GM20431 (cell line): ENCODE measurements around the gene TNS1.

Experiments
- in situ Hi-C: fragments of 300-500 bp; cut with MseI, MboI; formaldehyde crosslinking; loops from one replicate; pipeline ENCODE4 v1.15.0; 2020; ENCODE audit warnings: low sequenced_read_pairs; ENCODE audit not compliant: unreplicated experiment

TNS1 gene

DNA sequence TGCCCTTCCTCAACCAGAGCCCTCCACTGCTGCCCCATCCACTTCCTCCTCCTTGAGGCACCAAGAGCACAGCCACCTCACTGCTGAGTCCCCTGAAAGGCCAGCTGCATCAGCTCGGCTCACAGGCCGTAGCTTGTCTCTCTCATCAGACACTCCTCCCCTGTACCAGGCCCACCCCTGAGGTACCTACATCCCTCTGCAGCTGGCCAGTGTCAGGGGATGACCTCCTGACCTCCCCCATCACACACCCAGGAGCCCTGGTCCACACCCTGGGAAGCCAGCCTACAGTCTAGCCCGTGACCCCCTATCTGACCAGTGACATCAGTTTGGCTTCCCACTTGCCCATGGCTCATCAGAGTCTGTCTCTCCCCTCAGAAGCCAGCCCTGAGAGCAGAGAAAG, 205.6 kb downstream of the TNS1 start:
- in situ Hi-C loops: loop anchor here (25.0 kb wide), 1 partner anchor 215 kb away; the partner anchor contains the start of gene TNS1

DNA sequence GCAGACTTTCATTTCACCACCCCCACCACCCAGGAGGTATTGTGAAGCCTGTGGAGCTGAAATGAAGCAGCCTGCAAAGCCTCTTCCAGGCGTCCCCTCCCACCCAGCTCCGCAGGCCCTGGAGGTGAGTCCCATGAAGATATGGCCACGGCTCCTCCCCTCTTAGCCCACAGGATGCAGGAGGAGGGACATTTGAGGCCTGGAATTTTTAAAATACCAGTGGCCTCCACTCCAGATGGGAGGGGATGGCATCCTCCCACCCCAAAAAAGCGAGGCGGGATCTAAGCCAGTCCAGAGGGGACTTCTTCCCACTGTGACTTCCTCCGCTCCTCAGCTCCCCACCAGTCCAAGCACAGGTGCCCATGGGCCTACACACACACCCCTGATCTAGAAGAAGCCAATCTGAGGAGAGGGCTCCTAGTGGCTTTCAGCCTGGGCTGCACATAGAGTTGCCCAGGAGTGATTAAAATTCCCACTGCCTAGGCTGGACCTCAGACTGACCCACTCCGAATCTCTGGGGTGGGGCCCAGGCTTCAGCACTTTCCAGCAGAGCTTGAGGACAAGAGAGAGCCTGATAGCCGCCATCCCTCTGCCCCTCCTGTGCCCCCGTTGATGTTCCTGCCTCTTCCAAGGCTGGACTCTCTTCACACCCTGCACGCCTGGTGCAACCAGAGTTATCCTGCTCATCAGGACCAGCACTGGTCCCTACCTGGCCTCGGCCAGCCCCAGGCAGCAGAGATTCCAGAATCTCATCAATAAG, 206.9 kb downstream of the TNS1 start:
- in situ Hi-C loops: loop anchor here (25.0 kb wide), 1 partner anchor 216 kb away; the partner anchor contains the start of gene TNS1

DNA sequence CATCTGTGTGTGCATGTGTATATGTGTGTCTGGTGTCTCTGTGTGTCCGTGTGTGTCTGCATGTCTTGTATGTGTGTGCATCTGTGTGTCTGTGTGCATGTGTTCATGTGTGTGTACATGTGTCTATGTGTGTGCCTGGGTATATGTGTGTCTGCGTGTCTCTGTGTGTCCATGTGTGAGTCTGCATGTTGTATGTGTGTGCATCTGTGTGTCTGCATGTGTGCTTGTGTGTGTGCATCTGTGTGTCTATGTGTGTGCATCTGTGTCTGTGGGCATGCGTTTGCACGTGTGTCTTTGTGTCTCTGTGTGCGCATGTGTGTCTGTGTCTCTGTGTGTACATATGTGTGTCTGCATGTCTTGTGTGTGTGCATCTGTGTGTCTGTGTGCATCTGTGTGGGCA, 207.7 kb downstream of the TNS1 start:
- in situ Hi-C loops: loop anchor here (25.0 kb wide), 1 partner anchor 217 kb away; the partner anchor contains the start of gene TNS1

DNA sequence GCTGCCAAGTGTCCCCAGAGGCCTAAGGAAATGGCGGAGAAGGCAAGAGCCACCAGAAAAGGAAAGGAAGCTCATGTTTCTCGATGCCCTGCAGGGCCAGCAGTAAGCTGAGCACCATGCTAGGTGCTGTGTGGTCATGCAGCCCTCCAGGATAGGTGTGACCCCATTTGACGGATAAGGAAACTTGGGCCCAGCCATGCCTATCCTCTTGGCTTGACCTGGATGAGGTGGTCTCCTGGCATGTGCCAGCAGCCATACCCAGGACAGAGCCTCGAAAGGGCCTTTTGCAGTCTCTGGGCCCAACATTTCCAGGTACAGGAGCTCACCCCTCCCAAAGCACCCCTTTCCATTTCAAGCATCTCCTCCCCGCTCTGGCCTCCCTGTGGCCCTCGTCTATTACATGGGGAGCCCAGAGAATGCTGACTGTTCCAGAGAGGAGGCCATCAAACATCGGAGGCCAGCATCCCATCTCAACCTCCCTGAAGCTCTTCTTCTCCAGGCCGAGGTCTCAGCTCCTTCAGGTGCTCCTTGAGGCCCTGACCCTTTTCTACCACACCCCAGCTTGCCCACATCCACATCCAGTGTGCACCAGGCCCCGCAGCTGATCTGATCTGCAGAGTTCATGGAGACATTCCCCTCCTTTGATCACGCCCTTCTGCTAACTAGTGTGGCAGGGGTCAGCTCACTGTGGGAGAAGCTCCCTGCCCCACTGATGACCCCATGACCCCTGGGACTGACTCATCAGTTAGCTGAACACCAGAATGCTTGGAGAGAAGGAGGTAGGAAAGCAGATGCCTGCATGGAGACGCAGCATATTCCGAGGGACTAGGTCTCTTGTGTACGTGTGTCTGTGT, 208.4 kb downstream of the TNS1 start:
- in situ Hi-C loops: loop anchor here (25.0 kb wide), 1 partner anchor 218 kb away; the partner anchor contains the start of gene TNS1

DNA sequence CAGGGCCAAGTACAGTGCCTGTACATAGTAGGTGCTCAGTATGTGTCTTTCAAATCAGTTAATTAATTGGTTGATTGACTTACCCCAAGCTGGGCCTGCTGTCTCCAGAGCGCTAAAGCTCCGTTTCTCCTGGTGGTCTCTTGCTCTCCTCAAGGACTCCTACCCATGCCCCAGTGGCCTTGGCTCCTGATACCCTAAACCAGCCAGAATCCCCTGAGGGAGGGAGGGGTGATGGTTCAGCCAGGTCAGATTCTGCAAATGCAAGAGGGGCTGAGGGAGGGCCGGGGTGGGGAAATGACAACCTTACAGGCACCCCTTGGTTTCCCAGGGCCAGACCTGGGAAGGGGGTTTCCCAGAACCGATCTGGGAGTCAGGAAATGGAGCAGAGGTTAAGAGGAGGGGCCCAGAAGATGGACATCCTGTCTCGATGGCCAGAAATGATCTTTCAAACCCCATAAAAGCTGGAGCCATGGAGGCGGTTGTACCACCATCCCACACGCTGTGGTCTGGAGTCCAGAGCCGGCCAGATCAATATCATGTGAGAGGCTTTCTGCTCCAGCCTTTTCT, 209.1 kb downstream of the TNS1 start:
- in situ Hi-C loops: loop anchor here (25.0 kb wide), 1 partner anchor 219 kb away; the partner anchor contains the start of gene TNS1

DNA sequence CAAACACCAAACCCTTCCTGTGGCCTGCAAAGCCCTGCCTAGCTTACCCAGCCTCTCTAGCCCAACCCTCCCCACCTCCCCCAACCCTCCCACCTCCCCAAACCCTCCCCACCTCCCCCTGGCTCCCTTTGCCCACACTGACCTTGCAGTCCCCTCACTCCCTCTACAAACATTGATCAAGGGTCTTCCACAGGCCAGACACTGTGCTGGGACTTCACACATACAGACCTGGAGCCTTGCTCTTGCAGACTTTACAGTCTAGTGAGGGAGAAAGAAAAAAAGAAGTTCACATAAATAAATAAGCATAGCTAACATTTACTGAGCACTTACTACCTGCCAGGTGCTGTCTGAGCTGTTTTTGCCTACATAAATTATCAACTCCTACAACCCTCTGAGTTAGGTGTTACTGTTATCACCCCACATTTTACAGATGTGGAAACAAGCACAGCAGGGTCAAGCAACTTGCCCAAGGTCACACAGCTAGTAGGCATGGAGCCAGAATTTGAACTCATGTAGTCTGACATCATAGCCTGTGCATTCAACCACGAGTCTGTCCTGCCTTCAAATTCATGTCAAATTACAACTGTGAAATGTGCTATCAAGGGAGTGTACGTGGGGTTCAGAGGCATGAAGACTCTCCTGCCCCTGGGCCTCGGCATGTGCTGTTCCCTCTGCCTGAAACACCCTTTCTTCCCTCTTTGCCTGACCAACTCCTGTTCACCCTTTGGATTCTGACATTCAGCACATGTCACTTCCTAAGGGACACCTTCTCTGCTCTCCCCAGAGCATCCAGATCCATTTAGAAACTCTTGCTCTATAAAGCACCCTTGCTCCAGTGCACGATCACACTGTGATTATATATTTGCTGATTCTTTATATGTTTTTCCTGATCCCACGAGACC, 209.9 kb downstream of the TNS1 start:
- in situ Hi-C loops: loop anchor here (25.0 kb wide), 1 partner anchor 219 kb away; the partner anchor contains the start of gene TNS1

DNA sequence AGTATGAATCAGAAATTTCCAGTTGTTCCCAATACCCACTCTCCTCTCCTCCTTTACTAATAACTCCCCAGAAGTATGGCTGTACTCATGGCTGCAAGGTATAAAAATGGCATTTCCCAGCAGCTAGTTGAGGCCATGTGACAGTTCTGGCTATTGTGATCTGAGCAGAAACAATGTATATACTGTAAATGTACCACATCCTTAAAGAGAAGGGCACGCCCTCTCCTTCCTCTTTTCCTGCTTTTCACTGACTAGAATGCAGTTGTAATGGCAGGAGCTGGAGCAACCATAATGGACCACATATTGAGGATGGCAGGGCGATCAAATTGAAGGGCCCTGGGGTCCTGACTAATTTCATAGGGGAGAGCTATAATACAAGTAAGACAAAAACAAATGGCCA, 211.2 kb downstream of the TNS1 start:
- in situ Hi-C loops: loop anchor here (25.0 kb wide), 1 partner anchor 221 kb away; the partner anchor contains the start of gene TNS1

DNA sequence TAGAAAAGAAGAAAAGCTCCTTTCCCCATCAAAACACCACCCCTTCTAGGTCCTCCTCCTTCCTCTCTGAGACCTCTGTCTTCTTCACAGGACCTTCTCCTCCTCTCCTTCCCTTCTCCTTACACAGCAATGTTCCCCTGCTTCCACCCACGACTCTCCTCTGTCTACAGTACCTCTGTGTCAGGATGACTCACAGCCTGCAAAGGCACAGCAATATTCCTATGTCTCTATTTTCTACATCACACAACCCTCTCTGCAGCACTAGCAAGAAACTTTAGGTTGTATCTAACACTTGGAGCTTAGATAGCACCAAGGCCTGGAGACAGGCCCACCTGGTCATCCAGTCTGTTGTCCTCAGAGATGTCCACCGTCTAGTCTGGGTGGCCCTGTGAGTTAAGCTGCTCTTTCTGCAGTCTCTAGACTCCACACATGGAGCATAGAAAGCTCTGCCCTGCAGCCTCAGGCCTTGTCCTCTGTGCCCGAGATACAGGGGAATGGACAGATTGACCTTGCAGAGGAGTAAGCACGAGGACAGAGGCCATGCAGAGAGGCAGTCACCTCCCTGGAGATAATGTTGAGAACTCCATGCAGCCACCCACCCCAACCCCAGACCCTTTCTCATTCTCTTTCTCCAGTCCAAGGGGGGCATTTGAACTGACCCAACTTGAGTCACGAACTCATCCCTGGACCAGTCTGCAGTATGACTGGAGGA, 212.0 kb downstream of the TNS1 start:
- in situ Hi-C loops: loop anchor here (25.0 kb wide), 1 partner anchor 221 kb away; the partner anchor contains the start of gene TNS1

DNA sequence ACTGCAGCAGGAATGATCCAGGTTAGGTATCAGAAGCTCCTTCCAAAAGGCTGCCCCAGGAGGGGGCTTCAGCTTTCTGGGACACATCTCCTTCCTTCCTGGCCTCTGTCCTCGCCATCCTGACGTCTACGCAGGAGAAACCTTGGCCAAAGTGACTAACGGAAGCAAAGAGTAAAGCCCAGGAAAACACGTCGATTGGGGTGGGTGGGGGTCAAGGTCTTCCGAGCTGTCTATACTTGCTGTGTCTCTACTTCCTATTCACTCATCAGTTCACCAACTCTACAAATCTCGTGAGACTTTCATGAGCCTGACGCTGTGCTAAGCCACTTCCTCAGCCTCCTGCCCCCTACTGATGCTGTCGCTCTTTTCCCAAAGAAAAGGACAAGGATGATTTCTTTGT, 212.6 kb downstream of the TNS1 start:
- in situ Hi-C loops: loop anchor here (25.0 kb wide), 1 partner anchor 222 kb away; the partner anchor contains the start of gene TNS1

DNA sequence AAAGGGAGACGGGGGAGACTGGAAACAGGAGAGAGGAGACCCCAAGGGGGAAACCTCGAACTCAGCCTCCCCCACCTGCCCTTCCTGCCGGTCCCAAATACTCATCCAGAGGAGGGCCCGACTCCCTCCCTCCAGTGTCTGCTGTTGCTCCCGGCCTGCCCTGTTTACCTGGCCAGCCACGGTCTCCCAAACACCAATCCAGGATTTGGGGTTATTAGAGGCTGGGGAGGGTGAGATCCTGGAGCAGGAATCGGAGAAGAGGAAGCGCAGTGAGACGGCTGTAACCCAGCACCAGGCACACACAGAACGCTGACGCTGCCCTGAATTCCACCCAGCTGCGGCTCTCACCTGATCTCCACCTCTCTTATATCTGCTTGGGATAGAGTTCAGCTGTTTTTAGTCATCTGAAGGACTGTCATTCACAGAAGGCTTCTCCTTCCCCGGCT, 213.0 kb downstream of the TNS1 start:
- in situ Hi-C loops: loop anchor here (25.0 kb wide), 1 partner anchor 223 kb away; the partner anchor contains the start of gene TNS1

DNA sequence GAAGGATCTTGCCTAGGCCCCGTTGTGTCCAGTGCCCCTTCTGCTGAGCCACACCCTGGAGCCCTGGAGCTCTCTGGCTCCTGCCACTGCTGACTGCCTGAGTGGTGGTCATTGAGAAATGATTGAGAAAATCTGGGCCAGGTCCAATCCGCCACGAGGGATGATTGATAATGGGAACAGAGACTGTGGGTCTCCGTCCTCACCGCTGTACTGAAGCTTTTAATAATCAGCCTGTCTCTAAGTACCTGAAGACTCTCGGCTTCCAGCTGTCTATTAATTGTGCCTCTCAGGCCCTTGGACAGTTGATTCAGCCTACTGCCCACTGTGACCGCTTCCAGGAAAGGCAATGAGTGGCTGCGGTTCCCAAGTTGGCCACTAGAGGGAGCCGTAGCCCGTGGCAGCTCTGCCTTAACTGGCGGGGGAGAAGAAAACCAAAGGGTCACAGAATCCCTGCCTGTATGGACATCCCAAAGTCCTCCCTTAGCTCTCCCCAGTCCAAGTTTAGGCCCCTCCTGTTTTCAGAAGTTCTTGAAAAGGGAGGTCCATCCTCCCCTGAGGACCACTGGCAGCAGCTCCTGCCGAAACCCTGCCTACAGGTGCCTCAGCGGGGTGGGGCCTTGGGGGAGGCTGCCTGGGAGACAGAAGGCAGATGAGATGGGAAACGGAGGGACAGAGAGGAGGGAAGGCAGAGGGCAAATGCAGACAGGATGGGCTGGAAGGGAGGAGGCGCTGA, 213.6 kb downstream of the TNS1 start:
- in situ Hi-C loops: loop anchor here (25.0 kb wide), 1 partner anchor 223 kb away; the partner anchor contains the start of gene TNS1

DNA sequence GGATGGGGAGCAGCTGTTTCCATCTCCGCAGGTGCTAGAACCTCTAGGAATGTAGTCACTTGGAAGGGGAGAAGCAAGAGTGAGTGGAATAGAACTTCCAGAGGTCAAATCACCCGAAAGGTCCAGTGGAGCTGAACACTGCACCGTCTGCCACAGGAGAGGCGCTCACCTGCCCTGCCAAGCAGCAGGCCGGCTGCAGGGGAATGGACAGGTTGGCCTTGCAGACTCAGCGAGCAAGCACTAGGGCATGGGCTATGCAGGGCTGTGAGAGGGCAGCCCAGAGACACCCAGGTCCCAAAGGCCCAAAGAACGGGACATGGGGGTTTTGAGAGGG, 214.2 kb downstream of the TNS1 start:
- in situ Hi-C loops: loop anchor here (25.0 kb wide), 1 partner anchor 224 kb away; the partner anchor contains the start of gene TNS1

DNA sequence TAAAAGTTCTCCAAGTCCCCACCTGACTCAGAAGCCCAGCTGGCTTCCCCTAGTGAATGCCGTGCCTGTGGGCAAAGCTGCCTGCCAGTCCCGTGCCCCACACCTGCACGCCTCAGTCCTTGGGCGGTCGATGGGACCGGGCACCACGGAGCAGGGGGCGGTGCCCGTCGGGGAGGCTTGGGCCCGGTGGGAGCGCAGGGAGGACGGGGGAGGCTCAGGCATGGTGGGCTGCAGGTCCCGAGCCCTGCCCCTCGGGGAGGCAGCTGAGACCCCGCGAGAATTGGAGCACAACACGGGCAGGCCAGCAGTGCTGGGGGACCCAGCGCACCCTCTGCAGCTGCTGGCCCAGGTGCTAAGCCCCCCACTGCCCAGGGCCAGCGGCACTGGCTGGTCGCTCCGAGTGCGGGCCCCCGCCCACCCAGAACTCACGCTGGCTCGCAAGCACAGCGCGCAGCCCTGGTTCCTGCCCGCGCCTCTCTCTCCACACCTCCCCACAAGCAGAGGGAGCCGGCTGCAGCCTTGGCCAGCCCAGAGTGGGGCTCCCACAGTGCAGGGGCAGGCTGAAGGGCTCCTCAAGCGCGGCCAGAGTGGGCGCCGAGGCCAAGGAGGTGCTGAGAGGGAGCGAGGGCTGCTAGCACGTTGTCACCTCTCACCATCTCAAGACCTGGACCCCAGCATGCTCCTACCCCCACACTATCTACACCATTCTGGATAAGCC, 215.5 kb downstream of the TNS1 start:
- in situ Hi-C loops: loop anchor here (25.0 kb wide), 1 partner anchor 225 kb away; the partner anchor contains the start of gene TNS1

DNA sequence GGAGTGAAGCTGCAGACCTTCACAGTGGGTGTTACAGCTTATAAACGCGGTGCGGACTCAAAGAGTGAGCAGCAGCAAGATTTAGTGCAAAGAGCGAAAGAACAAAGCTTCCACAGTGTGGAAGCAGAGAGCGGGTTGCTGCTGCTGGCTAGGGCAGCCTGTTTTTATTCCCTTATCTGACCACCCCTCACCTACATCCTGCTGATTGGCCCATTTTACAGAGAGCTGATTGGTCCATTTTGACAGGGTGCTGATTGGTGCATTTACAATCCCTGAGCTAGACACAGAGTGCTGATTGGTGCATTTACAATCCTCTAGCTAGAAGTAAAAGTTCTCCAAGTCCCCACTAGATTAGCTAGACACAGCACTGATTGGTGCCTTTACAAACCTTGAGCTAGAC, 216.2 kb downstream of the TNS1 start:
- in situ Hi-C loops: loop anchor here (25.0 kb wide), 1 partner anchor 226 kb away; the partner anchor contains the start of gene TNS1

DNA sequence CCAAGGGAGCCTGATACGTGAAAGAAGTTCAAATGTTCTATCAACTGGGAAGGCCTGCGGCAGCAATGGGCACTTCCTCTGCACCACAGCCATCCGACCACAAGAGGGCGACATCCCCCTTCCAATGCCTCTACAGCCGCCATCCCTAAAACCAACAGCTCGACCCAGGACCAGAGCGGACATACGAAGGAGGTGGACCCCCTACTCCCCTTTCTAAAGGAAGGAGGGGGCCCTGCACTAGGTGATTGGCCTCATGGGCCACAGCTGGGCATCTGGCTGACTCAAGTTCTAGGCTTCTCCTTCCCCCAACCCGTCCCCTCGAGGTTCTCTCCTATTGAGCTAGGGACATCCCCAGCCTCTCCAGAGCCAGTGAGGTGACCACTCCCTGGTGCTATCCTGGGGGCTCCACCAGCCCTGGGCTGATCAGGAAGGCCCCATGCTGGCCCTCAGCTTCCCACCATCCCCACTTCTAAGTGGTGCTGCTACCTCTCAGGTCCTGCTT, 217.2 kb downstream of the TNS1 start:
- in situ Hi-C loops: loop anchor here (25.0 kb wide), 1 partner anchor 227 kb away; the partner anchor contains the start of gene TNS1

DNA sequence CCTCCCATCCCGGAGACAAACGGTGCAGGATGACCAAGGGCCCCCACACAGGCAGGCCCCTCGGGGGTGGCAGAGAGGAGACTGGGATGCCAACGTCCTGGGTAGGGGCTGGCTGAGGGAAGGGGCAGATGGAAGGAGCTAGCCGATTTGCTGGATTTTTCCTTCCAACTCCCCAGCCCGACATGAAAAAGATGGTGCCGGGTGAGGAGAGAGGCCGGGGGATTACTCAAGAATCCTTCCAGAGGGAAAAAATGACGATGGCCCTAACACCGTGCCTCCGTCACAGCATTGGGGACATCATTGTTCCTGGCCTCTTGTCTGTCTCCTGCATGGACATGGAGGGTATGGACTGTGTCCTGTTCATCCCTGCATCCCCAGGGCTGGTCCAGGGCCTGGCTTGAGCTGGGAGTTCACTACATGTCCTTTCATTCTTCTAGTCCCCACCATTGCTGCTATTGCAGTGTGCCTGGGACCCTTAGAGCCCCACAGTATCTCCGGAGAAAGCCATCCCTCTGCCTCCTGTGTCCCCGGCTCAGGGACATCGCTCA, 217.7 kb downstream of the TNS1 start:
- in situ Hi-C loops: loop anchor here (25.0 kb wide), 1 partner anchor 227 kb away; the partner anchor contains the start of gene TNS1
